Prostate gland (tissue), 2 donors: ENCODE measurements around the gene ZPR1.

Experiments used
- POLR2A ChIP-seq: fragments of 450-650 bp; IDR thresholded peaks from one replicate; pipeline ENCODE4 v1.6.1; 2016; ENCODE audit warnings: antibody characterized with exemption, mild to moderate bottlenecking
- POLR2AphosphoS5 ChIP-seq: sonication (generic); formaldehyde crosslinking; IDR thresholded peaks from one replicate; pipeline ENCODE4 v1.6.1; 2017; ENCODE audit warnings: antibody characterized with exemption
- TF ChIP-seq, protein P1 (sequence below), 4 experiments: fragments of 200-600 bp in 2 of 4; fragments of 450-650 bp in 2 of 4; sonication (generic) in 2 of 4; IDR thresholded peaks; 1 replicate in 3 of 4; 2 replicates in 1 of 4; pipeline ENCODE4 v1.5.1; 2016 to 2019; ENCODE audit warnings: antibody characterized with exemption in 4 of 4, mild to moderate bottlenecking in 2 of 4, moderate library complexity in 2 of 4

GRCh38 chr11:116740741-116741140 is 47.1 kb downstream of the ZPR1 start:
- TF ChIP-seq, protein P1, sequence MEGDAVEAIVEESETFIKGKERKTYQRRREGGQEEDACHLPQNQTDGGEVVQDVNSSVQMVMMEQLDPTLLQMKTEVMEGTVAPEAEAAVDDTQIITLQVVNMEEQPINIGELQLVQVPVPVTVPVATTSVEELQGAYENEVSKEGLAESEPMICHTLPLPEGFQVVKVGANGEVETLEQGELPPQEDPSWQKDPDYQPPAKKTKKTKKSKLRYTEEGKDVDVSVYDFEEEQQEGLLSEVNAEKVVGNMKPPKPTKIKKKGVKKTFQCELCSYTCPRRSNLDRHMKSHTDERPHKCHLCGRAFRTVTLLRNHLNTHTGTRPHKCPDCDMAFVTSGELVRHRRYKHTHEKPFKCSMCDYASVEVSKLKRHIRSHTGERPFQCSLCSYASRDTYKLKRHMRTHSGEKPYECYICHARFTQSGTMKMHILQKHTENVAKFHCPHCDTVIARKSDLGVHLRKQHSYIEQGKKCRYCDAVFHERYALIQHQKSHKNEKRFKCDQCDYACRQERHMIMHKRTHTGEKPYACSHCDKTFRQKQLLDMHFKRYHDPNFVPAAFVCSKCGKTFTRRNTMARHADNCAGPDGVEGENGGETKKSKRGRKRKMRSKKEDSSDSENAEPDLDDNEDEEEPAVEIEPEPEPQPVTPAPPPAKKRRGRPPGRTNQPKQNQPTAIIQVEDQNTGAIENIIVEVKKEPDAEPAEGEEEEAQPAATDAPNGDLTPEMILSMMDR (IDR thresholded peaks at IDR 0.05), result no peak
- TF ChIP-seq POLR2A, result no peak
- no peak for TF ChIP-seq POLR2AphosphoS5
